Activated naive CD8-positive, alpha-beta T cell treated with anti-CD3 and anti-CD28 coated beads for 36 hours (primary cell): ENCODE data around the gene BMP5. TPM values are rescaled to one million over a fixed set of nuclear protein-coding genes. Genes with fewer than 3 reads are reported as not detected.

Source experiments
- DNase-seq: peaks from one replicate; pipeline ENCODE4 v3.0.0; 2021
- H3K27ac Mint-ChIP-seq: one replicate; pipeline ENCODE4 v1.8.0; 2022; ENCODE audit warnings: mild to moderate bottlenecking, moderate library complexity, mixed read lengths
- H3K27me3 Mint-ChIP-seq: one replicate; pipeline ENCODE4 v1.8.0; 2022; ENCODE audit warnings: mild to moderate bottlenecking, mixed read lengths
- H3K36me3 Mint-ChIP-seq: one replicate; pipeline ENCODE4 v1.8.0; 2021; ENCODE audit warnings: mild to moderate bottlenecking, mixed read lengths
- H3K4me1 Mint-ChIP-seq: one replicate; pipeline ENCODE4 v1.8.0; 2021; ENCODE audit warnings: mixed read lengths
- H3K4me3 Mint-ChIP-seq: one replicate; pipeline ENCODE4 v1.8.0; 2022; ENCODE audit warnings: mild to moderate bottlenecking, moderate library complexity, mixed read lengths
- H3K9me3 Mint-ChIP-seq: one replicate; pipeline ENCODE4 v1.8.0; 2022; ENCODE audit warnings: mixed read lengths
- total RNA-seq, 2 experiments: library from RNA; stranded (reverse); gene quantifications; one replicate each; pipeline ENCODE4 v1.2.3, GENCODE V29; 2021

The BMP5 gene
- total RNA-seq, 2 experiments from 2014 or later = not detected

- Mint-ChIP-seq H3K27me3 (no peaks in the 10 kb centered on the region), H3K9me3 (peaks cover 1% of the 10 kb centered on the region), H3K4me3 (no peak overlapping the region), H3K36me3 (no peaks in the 10 kb centered on the region), H3K4me1 (peaks cover 2% of the 10 kb centered on the region), H3K27ac (no peak overlapping the region)
- no peak for DNase-seq
Observed at GRCh38 chr6:55798571-55798970, 76.8 kb downstream of the BMP5 start.

DNA sequence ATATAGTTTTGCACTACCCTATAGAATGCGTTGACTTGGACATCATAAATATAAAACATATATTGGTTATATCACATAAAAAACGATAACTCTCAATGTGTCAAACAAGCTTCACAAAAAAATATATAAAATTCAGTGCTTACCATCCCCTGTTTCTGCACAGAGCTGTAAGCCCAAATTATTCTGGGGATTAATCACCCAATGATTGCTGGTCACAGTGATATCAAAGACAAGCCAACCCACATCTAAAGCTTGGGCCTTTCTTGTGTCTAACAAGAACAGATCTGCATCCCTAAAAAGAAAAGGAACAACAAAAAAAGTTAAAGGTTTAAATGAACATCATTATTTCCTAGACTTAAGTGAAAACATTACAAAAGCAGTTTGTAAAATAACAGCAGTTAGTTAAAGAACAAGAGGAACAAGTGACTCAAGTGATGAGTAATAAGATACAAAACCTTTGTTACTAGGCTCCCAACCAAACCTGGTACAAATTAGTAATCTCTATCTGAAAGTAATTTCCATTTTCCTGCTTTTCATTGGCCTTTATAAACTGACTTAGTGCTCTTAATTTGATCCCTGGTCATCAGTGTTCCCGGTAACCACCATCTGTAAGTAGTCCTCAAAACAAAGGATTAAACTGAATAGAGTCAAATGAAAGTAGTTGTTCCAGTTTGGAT lies 81.1 kb downstream of the BMP5 start:
- Mint-ChIP-seq H3K9me3 (peaks cover 1% of the 10 kb centered on the region), H3K4me3 (no peak overlapping the region), H3K36me3 (no peaks in the 10 kb centered on the region), H3K27ac (no peak overlapping the region), H3K4me1 (peaks cover 2% of the 10 kb centered on the region), H3K27me3 (no peaks in the 10 kb centered on the region)
- no peak for DNase-seq

DNA sequence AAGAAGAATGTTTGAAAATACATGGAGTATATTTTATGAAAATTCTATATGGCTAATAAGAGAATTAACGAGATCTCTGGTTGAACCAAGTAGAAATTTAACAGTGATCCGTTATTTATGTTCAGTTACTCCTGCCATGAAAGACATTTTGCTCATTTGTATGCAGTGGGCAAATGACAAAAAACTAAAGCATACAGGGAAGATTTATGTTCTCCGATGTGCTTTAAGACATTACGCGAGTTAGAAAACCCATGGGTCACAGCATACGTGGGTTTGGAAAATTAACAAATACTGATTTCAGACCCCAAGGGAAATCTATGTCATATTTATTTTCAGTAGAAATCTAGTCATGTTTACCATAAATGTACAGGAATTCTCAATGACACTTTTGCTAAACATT lies 90.1 kb downstream of the BMP5 start:
- Mint-ChIP-seq H3K4me3 (no peak overlapping the region), H3K27me3 (no peaks in the 10 kb centered on the region), H3K36me3 (no peaks in the 10 kb centered on the region), H3K27ac (no peak overlapping the region), H3K4me1 (no peaks in the 10 kb centered on the region), H3K9me3 (peaks cover 2% of the 10 kb centered on the region)
- DNase-seq = no peak

DNA sequence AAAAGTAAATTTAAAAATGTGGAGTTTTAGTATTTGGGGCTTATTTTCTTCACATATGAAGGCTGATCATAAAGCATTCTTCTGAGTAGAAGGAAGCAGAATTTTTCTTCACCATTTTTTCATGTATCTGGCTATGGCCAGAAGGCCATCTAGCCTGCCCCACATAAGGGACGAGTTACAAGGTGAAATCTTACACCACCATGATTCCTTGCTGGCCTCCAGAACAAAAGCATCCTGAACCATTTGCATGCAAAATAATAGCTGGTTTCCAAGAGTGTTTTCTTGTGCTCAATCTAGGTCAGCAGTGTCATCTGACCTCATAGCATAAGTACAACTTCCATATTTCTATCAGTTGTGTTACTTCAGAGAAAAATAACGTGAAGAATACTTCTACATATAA lies 93.1 kb downstream of the BMP5 start:
- no peak overlapping the region for H3K4me3 Mint-ChIP-seq
- no peak overlapping the region for H3K27ac Mint-ChIP-seq
- H3K4me1 Mint-ChIP-seq = no peaks in the 10 kb centered on the region
- H3K9me3 Mint-ChIP-seq = peaks cover 2% of the 10 kb centered on the region
- no peaks in the 10 kb centered on the region for H3K27me3 Mint-ChIP-seq
- DNase-seq = no peak
- no peaks in the 10 kb centered on the region for H3K36me3 Mint-ChIP-seq

- Mint-ChIP-seq H3K27ac (no peak overlapping the region), H3K36me3 (no peaks in the 10 kb centered on the region), H3K4me3 (no peak overlapping the region), H3K27me3 (no peaks in the 10 kb centered on the region), H3K9me3 (no peaks in the 10 kb centered on the region), H3K4me1 (no peaks in the 10 kb centered on the region)
- no peak for DNase-seq
Observed at GRCh38 chr6:55778705-55779104, 96.7 kb downstream of the BMP5 start.

- no peaks in the 10 kb centered on the region for H3K4me1 Mint-ChIP-seq
- H3K36me3 Mint-ChIP-seq = no peaks in the 10 kb centered on the region
- H3K4me3 Mint-ChIP-seq = no peak overlapping the region
- DNase-seq = no peak
- H3K9me3 Mint-ChIP-seq = no peaks in the 10 kb centered on the region
- no peaks in the 10 kb centered on the region for H3K27me3 Mint-ChIP-seq
- no peak overlapping the region for H3K27ac Mint-ChIP-seq
Observed at GRCh38 chr6:55777469-55777868, 97.9 kb downstream of the BMP5 start.

DNA sequence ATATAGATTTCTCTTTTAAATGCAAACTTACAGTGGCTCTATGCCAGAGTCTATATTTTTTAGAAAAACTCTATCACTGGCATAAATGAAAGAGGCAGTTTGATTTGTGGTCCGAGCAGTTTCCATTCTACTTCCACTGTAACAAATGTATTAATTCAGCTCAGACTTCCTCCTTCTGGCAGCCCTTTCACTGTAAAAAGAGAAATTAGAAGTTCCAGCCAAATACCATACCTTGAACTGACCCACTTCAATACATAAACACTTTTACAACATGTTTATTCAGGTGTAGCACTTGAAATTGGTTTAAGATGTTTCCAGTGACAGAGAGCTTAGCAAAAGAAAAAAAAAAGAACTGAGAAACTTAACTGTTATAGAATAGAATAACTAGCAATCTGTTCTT lies 99.3 kb downstream of the BMP5 start:
- Mint-ChIP-seq H3K27ac (no peak overlapping the region), H3K4me3 (no peak overlapping the region), H3K36me3 (no peaks in the 10 kb centered on the region), H3K4me1 (no peaks in the 10 kb centered on the region), H3K27me3 (no peaks in the 10 kb centered on the region), H3K9me3 (peaks cover 3% of the 10 kb centered on the region)
- DNase-seq = no peak

- Mint-ChIP-seq H3K4me1 (no peaks in the 10 kb centered on the region), H3K27me3 (no peaks in the 10 kb centered on the region), H3K9me3 (peaks cover 4% of the 10 kb centered on the region), H3K36me3 (no peaks in the 10 kb centered on the region), H3K27ac (no peak overlapping the region), H3K4me3 (no peak overlapping the region)
- DNase-seq = no peak
Observed at GRCh38 chr6:55775029-55775318, 100.4 kb downstream of the BMP5 start.

DNA sequence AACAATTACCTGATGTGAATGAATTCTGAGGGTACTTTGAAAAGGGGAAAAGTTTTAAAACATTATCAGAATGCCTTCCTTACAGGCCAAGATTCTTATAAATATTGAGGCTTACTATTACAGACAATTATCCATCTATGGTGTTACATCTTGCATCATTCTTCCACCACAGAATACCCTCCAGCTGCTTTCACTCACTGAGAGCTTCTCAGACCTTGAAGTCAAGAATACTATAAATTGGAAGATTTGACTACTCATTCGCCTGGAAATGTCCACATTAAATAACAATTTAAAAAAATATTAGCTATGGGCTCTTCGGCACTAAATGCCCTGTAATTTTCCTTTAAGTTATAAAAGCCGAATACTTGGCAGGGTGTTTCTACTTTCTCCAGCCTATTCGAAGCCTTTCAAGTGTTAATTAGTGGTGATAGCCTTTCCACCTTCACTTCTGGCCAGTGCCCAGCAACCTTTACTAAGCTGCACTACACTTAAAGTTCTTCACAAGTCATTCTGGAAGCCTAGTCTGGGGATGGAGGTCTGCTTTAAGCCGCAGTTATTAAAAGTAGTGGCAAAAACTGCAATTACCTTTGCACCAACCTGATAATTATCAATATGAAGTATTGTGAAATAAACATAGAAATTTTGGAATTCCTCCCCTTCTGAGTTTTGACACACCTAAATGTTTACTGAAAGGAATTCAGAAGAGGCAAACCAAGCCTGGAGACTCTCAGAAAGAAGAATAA lies 100.9 kb downstream of the BMP5 start:
- Mint-ChIP-seq H3K27me3 (no peaks in the 10 kb centered on the region), H3K9me3 (peaks cover 4% of the 10 kb centered on the region)
- no peak for DNase-seq

GRCh38 chr6:55773620-55774216 lies 101.7 kb downstream of the BMP5 start:
- H3K4me3 Mint-ChIP-seq = no peak overlapping the region
- H3K9me3 Mint-ChIP-seq = peaks cover 4% of the 10 kb centered on the region
- H3K4me1 Mint-ChIP-seq = no peaks in the 10 kb centered on the region
- no peak for DNase-seq
- no peaks in the 10 kb centered on the region for H3K27me3 Mint-ChIP-seq
- no peak overlapping the region for H3K27ac Mint-ChIP-seq
- H3K36me3 Mint-ChIP-seq = no peaks in the 10 kb centered on the region

More for the DNA sequence above, 100.9 kb downstream of the BMP5 start:
- H3K4me3 Mint-ChIP-seq = no peak overlapping the region
- H3K36me3 Mint-ChIP-seq = no peaks in the 10 kb centered on the region
- H3K4me1 Mint-ChIP-seq = no peaks in the 10 kb centered on the region
- H3K27ac Mint-ChIP-seq = no peak overlapping the region

DNA sequence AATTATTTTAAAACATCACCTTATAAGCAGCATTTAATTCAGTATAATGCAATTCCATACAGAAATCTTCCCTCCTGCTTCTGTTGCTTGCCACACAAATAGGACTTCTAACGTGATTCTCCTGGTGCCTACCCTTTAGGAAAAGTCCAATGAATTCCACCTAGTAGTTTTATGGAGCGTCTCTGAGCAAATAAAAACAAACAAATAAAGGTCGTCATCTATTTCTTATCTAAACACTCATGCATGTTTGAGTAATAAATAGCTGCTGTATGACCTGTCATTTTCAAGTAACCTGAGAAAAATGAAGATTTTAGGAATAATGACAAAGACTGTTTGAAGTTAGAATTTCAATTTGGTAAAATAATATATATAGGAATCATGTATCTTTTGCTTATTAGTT lies 102.7 kb downstream of the BMP5 start:
- Mint-ChIP-seq H3K27me3 (no peaks in the 10 kb centered on the region), H3K9me3 (peaks cover 4% of the 10 kb centered on the region), H3K27ac (no peak overlapping the region), H3K4me1 (no peaks in the 10 kb centered on the region), H3K4me3 (no peak overlapping the region), H3K36me3 (no peaks in the 10 kb centered on the region)
- no peak for DNase-seq

DNA sequence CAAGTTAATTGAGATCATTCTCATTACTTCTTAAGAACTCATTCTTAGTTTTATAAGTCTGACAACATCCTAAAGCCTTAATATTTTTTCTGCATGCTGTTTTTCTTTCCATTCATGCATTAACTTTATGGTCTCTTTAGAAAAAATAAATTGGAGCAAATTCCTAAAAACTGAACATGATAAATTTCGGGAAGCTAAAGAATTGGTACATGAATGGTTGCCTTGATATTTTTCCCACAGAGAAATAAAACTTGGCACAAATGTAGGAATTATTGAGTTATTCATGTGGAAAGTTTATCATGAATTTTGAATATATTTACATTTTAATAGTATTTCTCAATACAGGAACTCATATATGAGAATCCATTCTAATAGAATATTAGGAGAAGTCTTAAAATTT lies 115.9 kb downstream of the BMP5 start:
- no peak overlapping the region for H3K27ac Mint-ChIP-seq
- DNase-seq = no peak
- H3K4me1 Mint-ChIP-seq = no peaks in the 10 kb centered on the region
- no peaks in the 10 kb centered on the region for H3K27me3 Mint-ChIP-seq
- H3K9me3 Mint-ChIP-seq = peaks cover 6% of the 10 kb centered on the region
- no peaks in the 10 kb centered on the region for H3K36me3 Mint-ChIP-seq
- no peak overlapping the region for H3K4me3 Mint-ChIP-seq

GRCh38 chr6:55758156-55758937 lies 117.0 kb downstream of the BMP5 start:
- no peaks in the 10 kb centered on the region for H3K36me3 Mint-ChIP-seq
- no peak overlapping the region for H3K27ac Mint-ChIP-seq
- no peak overlapping the region for H3K4me3 Mint-ChIP-seq

DNA sequence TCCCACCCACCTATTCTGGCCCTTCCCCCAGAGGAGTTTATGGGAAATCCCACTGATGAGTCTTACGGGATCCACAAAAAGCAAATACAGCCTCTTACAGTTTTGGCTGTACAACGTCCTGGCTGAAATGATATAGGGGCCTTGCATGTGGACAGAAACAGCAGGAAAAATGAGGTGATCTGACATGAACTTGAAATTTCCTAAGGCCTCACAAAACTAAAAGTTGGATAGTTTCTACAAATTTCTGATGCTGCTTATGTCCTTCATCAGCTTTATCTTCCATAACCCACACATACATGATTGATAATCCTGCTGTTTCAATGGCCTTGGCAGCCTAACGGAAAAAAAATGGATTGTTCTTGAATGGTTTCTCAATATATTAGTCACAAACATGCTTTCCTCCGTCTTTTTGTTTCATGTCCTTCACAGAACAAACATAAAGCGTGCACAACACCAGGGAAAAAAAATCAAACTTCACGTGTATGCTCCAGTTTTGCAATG lies 118.8 kb downstream of the BMP5 start:
- H3K9me3 Mint-ChIP-seq = peaks cover 6% of the 10 kb centered on the region
- DNase-seq = no peak
- no peaks in the 10 kb centered on the region for H3K27me3 Mint-ChIP-seq
- no peaks in the 10 kb centered on the region for H3K4me1 Mint-ChIP-seq
- no peaks in the 10 kb centered on the region for H3K36me3 Mint-ChIP-seq
- H3K4me3 Mint-ChIP-seq = no peak overlapping the region
- H3K27ac Mint-ChIP-seq = no peak overlapping the region

More at GRCh38 chr6:55758156-55758937, 117.0 kb downstream of the BMP5 start:
- no peak for DNase-seq
- Mint-ChIP-seq H3K9me3 (peaks cover 6% of the 10 kb centered on the region), H3K4me1 (no peaks in the 10 kb centered on the region), H3K27me3 (no peaks in the 10 kb centered on the region)

GRCh38 chr6:55748880-55749279 lies 126.5 kb downstream of the BMP5 start:
- Mint-ChIP-seq H3K36me3 (no peaks in the 10 kb centered on the region), H3K4me1 (no peaks in the 10 kb centered on the region), H3K27ac (no peak overlapping the region), H3K4me3 (no peak overlapping the region), H3K27me3 (no peaks in the 10 kb centered on the region), H3K9me3 (peaks cover 10% of the 10 kb centered on the region)
- DNase-seq = no peak
